Naive thymus-derived CD4-positive, alpha-beta T cell (primary cell): Measurements from ENCODE around the gene PBX4. TPM values are rescaled to one million over a fixed set of nuclear protein-coding genes. Genes with fewer than 3 reads are reported as not detected.

ENCODE experiments used
- ATAC-seq: fragments of 150-1000 bp; cut with Tn5 transposase; 2 replicates; pipeline ENCODE4 v1.10.0; 2021; ENCODE audit warnings: mild to moderate bottlenecking, moderate library complexity
- CTCF ChIA-PET: fragments of 350-600 bp; sonication (Branson Sonifier 250); formaldehyde crosslinking; loops from one replicate; lab custom pipeline; 2021; ENCODE audit warnings: antibody characterized with exemption; lab: Charles Lee
- POLR2A ChIA-PET: fragments of 350-600 bp; sonication (Branson Sonifier 250); formaldehyde crosslinking; loops from one replicate; lab custom pipeline; 2021; ENCODE audit warnings: antibody characterized with exemption, inconsistent platforms; lab: Charles Lee
- DNase-seq, 9 donors: peaks; one replicate each; pipeline versions ENCODE4 v3.0.0 to v3.0.0-alpha.2; 2020 to 2022; ENCODE audit warnings: mixed read lengths in 1 of 9
- H3K27ac ChIP-seq: one replicate; pipeline ENCODE4 v1.7.0; 2013; ENCODE audit warnings: mild to moderate bottlenecking, low read depth, low read length, moderate library complexity
- H3K27me3 ChIP-seq, 2 donors: one replicate each; pipeline ENCODE4 v1.7.0; 2013; ENCODE audit warnings: low read length in 2 of 2, mild to moderate bottlenecking in 2 of 2, moderate library complexity in 2 of 2; ENCODE audit not compliant: control insufficient read depth in 2 of 2, insufficient read depth in 2 of 2
- H3K36me3 ChIP-seq, 3 experiments: 1 replicate in 2 of 3; 2 replicates in 1 of 3; pipeline ENCODE4 v1.7.0; 2013; ENCODE audit warnings: low read length in 3 of 3, mild to moderate bottlenecking in 3 of 3, moderate library complexity in 1 of 3; ENCODE audit not compliant: insufficient read depth in 3 of 3, control insufficient read depth in 2 of 3
- H3K4me1 ChIP-seq, 2 donors: one replicate each; pipeline ENCODE4 v1.7.0; 2013; ENCODE audit warnings: low read length in 2 of 2, mild to moderate bottlenecking in 2 of 2, moderate library complexity in 1 of 2; ENCODE audit not compliant: control insufficient read depth in 2 of 2, insufficient read depth in 2 of 2
- H3K4me3 ChIP-seq: 2 replicates; pipeline ENCODE4 v1.7.0; 2013; ENCODE audit warnings: mild to moderate bottlenecking, low read length
- H3K9me3 ChIP-seq, 3 experiments: 1 replicate in 2 of 3; 2 replicates in 1 of 3; pipeline ENCODE4 v1.7.0; 2013; ENCODE audit warnings: low read length in 3 of 3; ENCODE audit not compliant: control insufficient read depth in 2 of 3
- H3K27ac Mint-ChIP-seq, 9 donors: one replicate each; pipeline ENCODE4 v1.8.0; 2020 to 2022; ENCODE audit warnings: mixed read lengths in 9 of 9, mild to moderate bottlenecking in 8 of 9, moderate library complexity in 5 of 9, inconsistent platforms in 2 of 9
- H3K27me3 Mint-ChIP-seq, 5 donors: one replicate each; pipeline ENCODE4 v1.8.0; 2021 to 2022; ENCODE audit warnings: mixed read lengths in 5 of 5, mild to moderate bottlenecking in 1 of 5
- H3K36me3 Mint-ChIP-seq, 5 donors: one replicate each; pipeline ENCODE4 v1.8.0; 2020 to 2022; ENCODE audit warnings: mixed read lengths in 5 of 5, mild to moderate bottlenecking in 3 of 5, inconsistent platforms in 1 of 5
- H3K4me1 Mint-ChIP-seq, 7 donors: one replicate each; pipeline ENCODE4 v1.8.0; 2020 to 2022; ENCODE audit warnings: mixed read lengths in 7 of 7, mild to moderate bottlenecking in 3 of 7, inconsistent platforms in 1 of 7
- H3K4me3 Mint-ChIP-seq, 10 donors: one replicate each; pipeline ENCODE4 v1.8.0; 2020 to 2022; ENCODE audit warnings: mild to moderate bottlenecking in 10 of 10, mixed read lengths in 10 of 10, moderate library complexity in 6 of 10, inconsistent platforms in 2 of 10
- H3K9me3 Mint-ChIP-seq, 11 donors: one replicate each; pipeline ENCODE4 v1.8.0; 2020 to 2022; ENCODE audit warnings: mixed read lengths in 11 of 11, mild to moderate bottlenecking in 4 of 11, inconsistent platforms in 1 of 11, moderate library complexity in 1 of 11
- intact Hi-C, 2 donors: fragments of 100-400 bp; cut with micrococcal nuclease; formaldehyde crosslinking; loops; one replicate each; pipeline ENCODE4 v1.15.1; 2023
- polyA plus RNA-seq, 2 donors: library from polyadenylated mRNA; unstranded; fragments of 300-500 nt; fragmentation: Illumina TruSeq; gene quantifications; one replicate each; pipeline ENCODE4 v1.2.3, GENCODE V29; 2021
- total RNA-seq, 6 experiments: library from RNA in 5 of 6; stranded (reverse) in 5 of 6; gene quantifications; 1 replicate in 5 of 6; 2 replicates in 1 of 6; pipeline ENCODE4 v1.2.3 and lab custom pipeline; 2021 to 2026

The PBX4 gene
- total and polyA plus RNA-seq, 7 experiments from 2014 or later = 3.8 to 42.7 (median 30.9) TPM

DNA sequence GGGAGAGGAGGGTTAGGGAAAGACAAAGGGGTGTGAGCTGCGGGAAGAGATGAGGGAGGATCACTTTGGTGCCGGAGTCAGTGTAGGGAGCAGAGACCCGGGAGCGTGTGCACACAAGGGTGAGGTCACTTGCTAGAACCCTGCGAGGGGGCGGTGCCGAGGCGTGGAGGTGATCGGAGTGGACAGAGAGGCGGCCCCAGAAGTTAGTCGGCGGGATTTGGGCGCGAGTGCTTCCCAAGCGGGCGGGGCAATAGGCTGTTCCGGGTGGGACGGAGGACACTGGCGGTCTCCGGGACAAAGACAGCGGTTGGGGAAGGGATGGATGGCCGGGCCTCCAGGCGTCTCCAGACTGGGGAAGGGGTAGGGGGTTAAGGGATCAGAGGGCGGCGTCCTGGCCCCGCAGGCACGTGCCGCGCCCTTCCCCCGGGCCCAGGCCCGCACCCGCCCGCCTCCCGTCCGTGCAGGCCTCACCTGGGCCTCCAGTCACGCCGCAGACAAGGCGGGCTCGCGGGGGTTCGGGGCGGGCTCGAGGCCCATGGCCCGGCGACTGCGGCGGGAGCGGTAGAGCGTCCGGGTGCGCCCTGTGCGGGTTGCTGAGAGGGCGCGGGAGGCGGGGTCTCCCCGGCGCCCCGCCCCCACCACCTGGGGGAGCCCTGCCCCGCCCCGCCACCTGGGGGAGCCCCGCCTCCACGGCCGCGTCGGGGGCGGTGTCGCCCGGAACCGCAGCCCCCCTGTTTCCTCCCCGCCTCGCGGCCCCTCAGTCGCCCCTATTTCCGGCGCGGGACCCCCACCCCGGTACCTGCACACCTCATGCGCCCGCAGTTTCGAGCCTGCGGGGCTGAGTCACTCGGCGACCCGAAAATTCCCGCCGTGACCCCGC lies 9.4 kb upstream of the PBX4 start, which contains the start of gene LPAR2:
Gene LPAR2, minus strand, starts transcription at position 600 of the 880 bp plus-strand sequence. CDS start 945 bp downstream, outside the sequence.
- ATAC-seq (peak; percentile 95), DNase-seq (peak; percentile 73 to 90 (median 82))
- H3K27me3 Mint-ChIP-seq = no peaks in the 10 kb centered on the region
- peaks cover 17 to 32% (median 27%) of the 10 kb centered on the region in 7 donors for H3K4me1 Mint-ChIP-seq
- H3K36me3 Mint-ChIP-seq = peaks cover 0 to 36% (median 13%) of the 10 kb centered on the region in 5 donors
- H3K27ac Mint-ChIP-seq = peak within 1 kb of the TSS; percentile 86 to 98 (median 95)
- peak within 1 kb of the TSS; percentile 79 for H3K4me3 ChIP-seq
- H3K9me3 Mint-ChIP-seq = no peaks in the 10 kb centered on the region
- peaks cover 0 to 44% (median 0%) of the 10 kb centered on the region in 3 experiments for H3K36me3 ChIP-seq
- peak within 1 kb of the TSS; percentile 91 to 100 (median 96) for H3K4me3 Mint-ChIP-seq
- H3K4me1 ChIP-seq = peaks cover 6 to 18% of the 10 kb centered on the region in 2 donors
- H3K27ac ChIP-seq = peak within 1 kb of the TSS; percentile 92
- H3K9me3 ChIP-seq = no peaks in the 10 kb centered on the region
- no peaks in the 10 kb centered on the region for H3K27me3 ChIP-seq
- ChIA-PET POLR2A (interaction anchor here (0.5 to 2.6 kb wide), 28 partner anchors 7 to 273 kb away, joined by 3 to 20 read pairs (median 4); partner anchors contain the start of genes ATP13A1, NDUFA13, TSSK6 and ZNF101), CTCF (interaction anchor here (0.6 to 1.4 kb wide), 3 partner anchors 28 to 95 kb away, joined by 3 to 5 read pairs (median 3); no protein-coding TSS in a partner anchor)
- intact Hi-C loops = loop anchor here (1.0 to 10.0 kb wide), 10 partner anchors 10 to 433 kb away; partner anchors contain the start of genes GMIP (in 2 of the 2), PBX4 (in 2 of the 2), ATP13A1 (in 1 of the 2) and BORCS8 (in 1 of the 2)

DNA sequence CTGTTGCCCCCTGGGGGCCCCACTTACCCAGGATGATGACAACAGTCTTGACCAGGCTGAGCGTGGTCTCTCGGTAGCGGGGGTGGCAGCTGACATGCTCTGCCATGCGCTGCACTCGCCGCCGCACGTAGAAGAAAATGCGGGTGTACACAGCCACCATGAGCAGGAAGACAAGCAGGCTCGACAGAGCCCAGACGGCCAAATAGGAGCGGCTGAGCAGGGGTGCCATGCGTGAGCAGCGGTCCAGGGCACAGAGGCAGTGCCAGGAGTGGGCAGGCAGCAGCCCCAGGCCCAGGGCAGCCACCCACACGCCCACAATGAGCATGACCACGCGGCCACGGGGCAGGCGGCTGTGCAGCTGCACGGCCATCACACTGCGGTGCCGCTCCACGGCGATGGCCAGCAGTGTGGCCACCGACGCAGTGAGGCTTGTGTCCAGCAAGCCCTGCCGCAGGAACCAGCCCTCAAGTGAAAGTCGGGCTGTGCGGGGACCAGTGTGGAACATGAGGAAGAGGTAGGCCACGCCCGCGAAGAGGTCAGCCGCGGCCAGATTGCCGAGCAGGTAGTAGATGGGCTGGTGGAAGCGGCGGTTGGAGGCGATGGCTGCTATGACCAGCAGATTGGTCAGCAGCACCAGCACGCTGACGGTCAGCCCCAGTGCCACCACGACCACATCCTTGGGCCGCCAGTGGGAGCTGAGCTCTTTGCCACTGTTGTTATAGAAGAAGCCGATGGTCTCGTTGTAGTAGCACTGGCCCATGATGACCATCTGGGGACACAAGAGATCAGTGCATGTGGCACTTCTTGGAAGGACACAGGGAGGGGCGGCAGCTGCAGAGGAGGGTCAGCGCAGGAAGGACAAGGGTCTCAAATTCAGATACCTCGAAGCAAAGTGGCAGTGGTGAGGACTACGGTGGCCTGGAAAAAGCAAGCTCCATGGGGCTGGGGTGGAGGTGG lies 8.3 kb upstream of the PBX4 start:
- Histone ChIP-seq H3K36me3 (peaks cover 0 to 35% (median 0%) of the 10 kb centered on the region in 3 experiments), H3K4me3 (peak overlapping the region; percentile 79), H3K27me3 (no peaks in the 10 kb centered on the region), H3K9me3 (no peaks in the 10 kb centered on the region), H3K4me1 (peaks cover 6 to 18% of the 10 kb centered on the region in 2 donors), H3K27ac (peak overlapping the region; percentile 92)
- Mint-ChIP-seq H3K36me3 (peaks cover 0 to 36% (median 12%) of the 10 kb centered on the region in 5 donors), H3K27ac (peak overlapping the region; percentile 86 to 98 (median 95)), H3K9me3 (no peaks in the 10 kb centered on the region), H3K4me1 (peaks cover 17 to 32% (median 27%) of the 10 kb centered on the region in 7 donors), H3K27me3 (no peaks in the 10 kb centered on the region), H3K4me3 (peak overlapping the region; percentile 91 to 100 (median 96))
- ATAC-seq = no peak
- POLR2A ChIA-PET = interaction anchor here (0.6 to 2.6 kb wide), 17 partner anchors 9 to 330 kb away, joined by 3 to 20 read pairs (median 4); partner anchors contain the start of genes ATP13A1, ZNF101, ZNF506 and ZNF93
- intact Hi-C loops = loop anchor here (1.0 to 10.0 kb wide), 5 partner anchors 8 to 432 kb away; partner anchors contain the start of genes BORCS8 (in 1 of the 2), PBX4 (in 1 of the 2) and RFXANK (in 1 of the 2)
- no peak for DNase-seq
- CTCF ChIA-PET = interaction anchor here (0.5 to 1.4 kb wide), 4 partner anchors 7 to 94 kb away, joined by 3 to 5 read pairs (median 4); no protein-coding TSS in a partner anchor

DNA sequence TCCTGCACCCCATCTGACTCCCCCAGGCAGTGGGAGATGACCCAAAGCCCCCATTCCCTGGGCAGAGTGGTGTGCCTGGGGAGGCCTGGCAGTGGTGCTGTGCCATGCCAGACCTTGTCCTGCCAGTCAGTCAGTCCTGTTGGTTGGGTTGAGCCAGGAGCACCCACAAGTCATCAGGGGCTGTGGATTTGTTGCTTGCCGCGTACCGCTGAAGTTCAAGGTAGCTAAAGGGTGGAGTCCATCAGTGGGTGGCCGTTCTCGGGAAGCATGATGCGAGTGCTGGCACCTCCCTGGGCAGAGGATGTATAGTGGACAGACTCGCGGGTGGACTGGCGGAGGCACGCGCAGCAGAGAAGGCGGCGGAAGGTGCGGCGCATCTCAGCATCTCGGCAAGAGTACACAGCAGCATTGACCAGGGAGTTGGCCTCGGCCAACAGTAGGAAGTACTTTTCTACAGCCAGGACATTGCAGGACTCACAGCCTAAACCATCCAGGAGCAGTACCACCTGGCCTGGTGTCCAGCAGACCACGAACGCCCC lies 5.6 kb upstream of the PBX4 start:
- DNase-seq = no peak
- ChIA-PET POLR2A (interaction anchor here (0.7 to 0.9 kb wide), 2 partner anchors 16 to 18 kb away, joined by 3 read pairs; no protein-coding TSS in a partner anchor), CTCF (interaction anchor here (0.7 kb wide), 1 partner anchor 249 kb away, joined by 4 read pairs; no protein-coding TSS in a partner anchor)
- Mint-ChIP-seq H3K27ac (peak overlapping the region in 8 of 9 donors; percentile 22 to 74 (median 48)), H3K36me3 (peaks cover 0 to 24% (median 13%) of the 10 kb centered on the region in 5 donors), H3K4me3 (peak overlapping the region in 3 of 10 donors; percentile 19 to 27 (median 20)), H3K4me1 (peaks cover 20 to 41% (median 32%) of the 10 kb centered on the region in 7 donors), H3K9me3 (no peaks in the 10 kb centered on the region), H3K27me3 (no peaks in the 10 kb centered on the region)
- intact Hi-C loops = loop anchor here in 1 of 2 donors (10.0 kb wide), 1 partner anchor 429 kb away; the partner anchor contains the start of genes BORCS8 and RFXANK
- H3K4me1 ChIP-seq = peaks cover 8 to 22% of the 10 kb centered on the region in 2 donors
- no peak overlapping the region for H3K27ac ChIP-seq
- peaks cover 0 to 19% (median 0%) of the 10 kb centered on the region in 3 experiments for H3K36me3 ChIP-seq
- H3K9me3 ChIP-seq = no peaks in the 10 kb centered on the region
- H3K27me3 ChIP-seq = no peaks in the 10 kb centered on the region
- ATAC-seq = no peak
- no peak overlapping the region for H3K4me3 ChIP-seq

DNA sequence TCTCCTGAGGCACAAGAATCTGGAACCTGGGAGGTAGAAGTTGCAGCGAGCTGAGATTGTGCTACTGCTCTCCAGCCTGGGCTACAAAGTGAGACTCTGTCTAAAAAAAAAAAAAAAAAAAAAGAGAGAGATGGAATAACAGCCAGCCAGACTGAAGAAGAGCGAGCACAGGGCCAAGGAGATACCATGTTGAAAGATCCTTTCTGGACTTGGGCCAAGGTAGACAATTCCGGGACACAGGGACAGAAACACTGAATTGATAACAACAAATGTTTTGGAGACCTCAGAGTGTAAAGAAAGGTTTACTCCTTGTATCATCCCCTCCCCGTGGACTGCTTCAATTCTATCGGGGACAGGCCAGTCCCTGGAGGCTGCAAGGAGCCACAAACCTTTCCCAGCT lies 4.9 kb upstream of the PBX4 start:
- peak overlapping the region in 7 of 9 donors; percentile 23 to 74 (median 49) for H3K27ac Mint-ChIP-seq
- H3K27me3 Mint-ChIP-seq = no peaks in the 10 kb centered on the region
- H3K4me1 Mint-ChIP-seq = peaks cover 25 to 46% (median 34%) of the 10 kb centered on the region in 7 donors
- no peaks in the 10 kb centered on the region for H3K9me3 Mint-ChIP-seq
- Histone ChIP-seq H3K9me3 (no peaks in the 10 kb centered on the region), H3K27ac (no peak overlapping the region), H3K27me3 (no peaks in the 10 kb centered on the region), H3K36me3 (peaks cover 0 to 19% (median 0%) of the 10 kb centered on the region in 3 experiments), H3K4me1 (peaks cover 13 to 25% of the 10 kb centered on the region in 2 donors), H3K4me3 (no peak overlapping the region)
- ATAC-seq (no peak), DNase-seq (no peak)
- H3K4me3 Mint-ChIP-seq = peak overlapping the region in 1 of 10 donors; percentile 70
- H3K36me3 Mint-ChIP-seq = peaks cover 0 to 21% (median 13%) of the 10 kb centered on the region in 5 donors
- CTCF ChIA-PET = no interaction called here
- intact Hi-C loops = loop anchor here in 1 of 2 donors (10.0 kb wide), 1 partner anchor 429 kb away; the partner anchor contains the start of genes BORCS8 and RFXANK
- POLR2A ChIA-PET = interaction anchor here (1.0 kb wide), 1 partner anchor 67 kb away, joined by 3 read pairs; no protein-coding TSS in a partner anchor

DNA sequence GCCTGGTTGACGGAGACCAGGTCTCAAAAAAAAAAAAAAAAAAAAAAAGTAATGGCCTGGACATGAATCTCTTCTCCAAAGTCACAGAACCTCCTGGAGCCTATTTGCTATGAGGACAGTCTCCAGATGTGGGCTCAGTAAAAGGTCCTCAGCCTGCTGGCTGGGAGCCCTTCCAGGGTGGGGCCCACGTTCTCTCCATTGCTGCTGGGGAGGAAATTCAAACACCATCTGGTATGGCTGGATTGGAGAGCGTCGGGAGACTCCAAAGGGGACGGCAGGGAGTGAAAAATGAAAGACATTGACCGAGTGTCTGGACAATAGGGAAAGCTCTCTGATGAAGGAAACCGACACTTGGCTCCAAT lies 1.3 kb upstream of the PBX4 start:
- Mint-ChIP-seq H3K4me1 (peaks cover 34 to 58% (median 43%) of the 10 kb centered on the region in 7 donors), H3K4me3 (no peak overlapping the region), H3K27ac (peak overlapping the region in 5 of 9 donors; percentile 62 to 95 (median 74)), H3K27me3 (no peaks in the 10 kb centered on the region), H3K36me3 (peaks cover 0 to 29% (median 11%) of the 10 kb centered on the region in 5 donors), H3K9me3 (no peaks in the 10 kb centered on the region)
- Histone ChIP-seq H3K9me3 (no peaks in the 10 kb centered on the region), H3K4me1 (peaks cover 16 to 23% of the 10 kb centered on the region in 2 donors), H3K4me3 (no peak overlapping the region), H3K36me3 (peaks cover 0 to 15% (median 0%) of the 10 kb centered on the region in 3 experiments), H3K27me3 (no peaks in the 10 kb centered on the region), H3K27ac (no peak overlapping the region)
- CTCF ChIA-PET = interaction anchor here (0.6 to 1.8 kb wide), 2 partner anchors 7 to 66 kb away, joined by 3 to 7 read pairs; no protein-coding TSS in a partner anchor
- DNase-seq (no peak), ATAC-seq (no peak)
- intact Hi-C loops = loop anchor here (2.0 to 10.0 kb wide), 2 partner anchors 43 to 425 kb away; partner anchors contain the start of genes ATP13A1 (in 1 of the 2), BORCS8 (in 1 of the 2) and RFXANK (in 1 of the 2)
- POLR2A ChIA-PET = interaction anchor here (1.6 to 2.6 kb wide), 3 partner anchors 17 to 202 kb away, joined by 4 to 9 read pairs (median 8); partner anchors contain the start of gene ZNF506
